ENCODE measurements around the gene MAN2A2.

DNA sequence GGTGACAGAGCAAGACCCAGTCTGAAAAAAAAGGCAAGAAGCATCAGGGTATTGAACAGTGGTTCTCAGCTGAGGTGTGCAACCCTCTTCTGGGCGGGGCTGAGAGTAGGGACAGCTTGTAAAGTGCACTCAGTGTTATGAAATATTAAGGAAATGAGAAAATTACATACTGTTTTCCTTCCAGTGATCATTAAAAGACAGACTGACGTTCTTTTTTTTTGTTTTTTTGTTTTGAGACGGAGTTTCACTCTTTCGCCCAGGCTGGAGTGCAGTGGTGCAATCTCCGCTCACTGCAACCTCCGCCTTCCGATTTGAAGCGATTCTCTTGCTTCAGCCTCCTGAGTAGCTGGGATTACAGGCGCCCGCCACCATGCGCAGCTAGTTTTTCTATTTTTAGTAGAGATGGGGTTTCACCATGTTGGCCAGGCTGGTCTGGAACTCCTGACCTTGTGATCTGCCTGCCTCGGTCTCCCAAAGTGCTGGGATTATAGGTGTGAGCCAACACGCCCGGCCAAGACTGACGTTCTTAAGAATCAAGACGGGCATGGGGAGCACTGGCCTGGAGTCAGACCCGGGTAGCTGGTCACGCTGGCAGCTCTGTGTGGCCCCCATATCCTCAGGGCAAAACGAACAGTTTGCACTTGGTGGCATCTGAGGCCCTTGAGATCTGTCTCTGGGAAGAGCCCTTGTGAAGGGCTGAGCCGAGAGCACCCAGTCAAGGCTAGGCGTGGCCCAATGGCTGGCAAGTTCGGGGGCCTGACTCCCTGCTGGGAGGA lies 11.4 kb downstream of the MAN2A2 start:
- TF ChIP-seq TAF1 (IDR thresholded peaks at IDR 0.05; ENCODE audit: low read depth) (no peak), CEBPB (IDR thresholded peaks at IDR 0.05) (no peak), FOXM1 (IDR thresholded peaks at IDR 0.05; ENCODE audit: borderline replicate concordance, low read depth) (no peak), NFIC (IDR thresholded peaks at IDR 0.05) (no peak), EP300 (IDR thresholded peaks at IDR 0.05; ENCODE audit: borderline replicate concordance) (no peak), RAD21 (IDR thresholded peaks at IDR 0.05; ENCODE audit: low read depth) (no peak), YY1 (IDR thresholded peaks at IDR 0.05; ENCODE audit: low read depth) (no peak), REST (IDR thresholded peaks at IDR 0.05; ENCODE audit: low read depth) (no peak), EGR1 (IDR thresholded peaks at IDR 0.05) (no peak), CREB1 (IDR thresholded peaks at IDR 0.05; ENCODE audit: low read depth) (no peak), TEAD4 (IDR thresholded peaks at IDR 0.05) (no peak), TCF12 (IDR thresholded peaks at IDR 0.05; ENCODE audit: low read depth) (no peak), ZBTB7A (IDR thresholded peaks at IDR 0.05; ENCODE audit: low read depth) (no peak)
